H9 (cell line): ENCODE data around the gene SNX2. TPM values are rescaled to one million over a fixed set of nuclear protein-coding genes. Genes with fewer than 3 reads are reported as not detected.

Source experiments
- DNase-seq: peaks from one replicate; pipeline ENCODE4 v3.0.0-alpha.2; 2017
- H2AFZ ChIP-seq: one replicate; pipeline ENCODE4 v1.6.1; 2013; ENCODE audit warnings: mild to moderate bottlenecking, low read length, control low read depth, moderate library complexity
- H2AK5ac ChIP-seq: 2 replicates; pipeline ENCODE4 v1.6.1; 2013; ENCODE audit warnings: low read length, control low read depth, mixed read lengths; ENCODE audit not compliant: insufficient read length
- H2BK120ac ChIP-seq: one replicate; pipeline ENCODE4 v1.6.1; 2013; ENCODE audit warnings: low read depth, mild to moderate bottlenecking, low read length, control low read depth, inconsistent platforms; ENCODE audit not compliant: poor library complexity, severe bottlenecking
- H2BK12ac ChIP-seq: 2 replicates; pipeline ENCODE4 v1.6.1; 2013; ENCODE audit warnings: low read length, control low read depth, mixed read lengths, low read depth; ENCODE audit not compliant: insufficient read length
- H2BK15ac ChIP-seq: 2 replicates; pipeline ENCODE4 v1.6.1; 2013; ENCODE audit warnings: low read depth, low read length, control low read depth
- H2BK20ac ChIP-seq: one replicate; pipeline ENCODE4 v1.6.1; 2013; ENCODE audit warnings: low read depth, mild to moderate bottlenecking, low read length, control low read depth, inconsistent platforms; ENCODE audit not compliant: poor library complexity, severe bottlenecking
- H2BK5ac ChIP-seq: 2 replicates; pipeline ENCODE4 v1.6.1; 2013; ENCODE audit warnings: low read length, control low read depth, mixed read lengths; ENCODE audit not compliant: insufficient read length
- H3K14ac ChIP-seq: 2 replicates; pipeline ENCODE4 v1.6.1; 2013; ENCODE audit warnings: low read length, control low read depth; ENCODE audit not compliant: insufficient read depth
- H3K18ac ChIP-seq: 2 replicates; pipeline ENCODE4 v1.6.1; 2013; ENCODE audit warnings: low read depth, mild to moderate bottlenecking, mixed read lengths, low read length, control low read depth; ENCODE audit not compliant: insufficient read length
- H3K23ac ChIP-seq: 2 replicates; pipeline ENCODE4 v1.6.1; 2013; ENCODE audit warnings: low read length, control low read depth, mixed read lengths, low read depth; ENCODE audit not compliant: insufficient read length
- H3K23me2 ChIP-seq: 2 replicates; pipeline ENCODE4 v1.6.1; 2013; ENCODE audit warnings: low read depth, mild to moderate bottlenecking, mixed read lengths, low read length, control low read depth; ENCODE audit not compliant: insufficient read length, poor library complexity, severe bottlenecking
- H3K27ac ChIP-seq: 2 replicates; pipeline ENCODE4 v1.5.1; 2013; ENCODE audit warnings: low read length, control low read depth, mixed read lengths, low read depth; ENCODE audit not compliant: insufficient read length
- H3K27me3 ChIP-seq: 2 replicates; pipeline ENCODE4 v1.6.1; 2013; ENCODE audit warnings: low read length, control low read depth, inconsistent platforms; ENCODE audit not compliant: insufficient read depth
- H3K4ac ChIP-seq: 2 replicates; pipeline ENCODE4 v1.6.1; 2013; ENCODE audit warnings: low read depth, mild to moderate bottlenecking, control low read depth, inconsistent platforms, low read length, moderate library complexity
- H3K4me1 ChIP-seq: 2 replicates; pipeline ENCODE4 v1.6.1; 2013; ENCODE audit warnings: low read length, control low read depth, inconsistent platforms; ENCODE audit not compliant: insufficient read depth
- H3K4me2 ChIP-seq: 2 replicates; pipeline ENCODE4 v1.6.1; 2013; ENCODE audit warnings: low read length, control low read depth, mixed read lengths; ENCODE audit not compliant: insufficient read length, insufficient read depth
- H3K56ac ChIP-seq: 2 replicates; pipeline ENCODE4 v1.6.1; 2013; ENCODE audit warnings: low read depth, mild to moderate bottlenecking, mixed read lengths, low read length, control low read depth; ENCODE audit not compliant: insufficient read length
- H3K79me1 ChIP-seq: 2 replicates; pipeline ENCODE4 v1.6.1; 2013; ENCODE audit warnings: low read depth, mild to moderate bottlenecking, moderate library complexity, low read length, control low read depth, inconsistent platforms; ENCODE audit not compliant: insufficient read depth, poor library complexity, severe bottlenecking
- H3K79me2 ChIP-seq: 2 replicates; pipeline ENCODE4 v1.6.1; 2013; ENCODE audit warnings: low read length, control low read depth, inconsistent platforms; ENCODE audit not compliant: insufficient read depth
- H3K9ac ChIP-seq: 2 replicates; pipeline ENCODE4 v1.6.1; 2013; ENCODE audit warnings: low read length, control low read depth, mixed read lengths; ENCODE audit not compliant: insufficient read length; ENCODE audit errors: extremely low read depth
- H3K9me3 ChIP-seq: one replicate; pipeline ENCODE4 v1.6.1; 2013; ENCODE audit warnings: low read depth, low read length, inconsistent platforms; ENCODE audit not compliant: control insufficient read depth
- H3T11ph ChIP-seq: one replicate; pipeline ENCODE4 v1.6.1; 2013; ENCODE audit warnings: mild to moderate bottlenecking, low read length, control low read depth, inconsistent platforms
- H4K20me1 ChIP-seq: one replicate; pipeline ENCODE4 v1.6.1; 2013; ENCODE audit not compliant: control insufficient read depth, insufficient read length, insufficient read depth
- H4K5ac ChIP-seq: 2 replicates; pipeline ENCODE4 v1.6.1; 2013; ENCODE audit warnings: low read depth, mild to moderate bottlenecking, mixed read lengths, low read length, control low read depth; ENCODE audit not compliant: insufficient read length
- H4K8ac ChIP-seq: replicated peaks from 2 replicates; pipeline ENCODE4 v1.6.1; 2013; ENCODE audit warnings: low read length, control low read depth, mixed read lengths, low read depth; ENCODE audit not compliant: insufficient read length
- H4K91ac ChIP-seq: 2 replicates; pipeline ENCODE4 v1.6.1; 2013; ENCODE audit warnings: low read depth, mild to moderate bottlenecking, moderate library complexity, mixed read lengths, low read length, control low read depth; ENCODE audit not compliant: insufficient read length
- H3K27ac Mint-ChIP-seq, 3 experiments: 2 replicates in 2 of 3; 3 replicates in 1 of 3; pipeline ENCODE4 v1.8.0; 2020 to 2021; ENCODE audit warnings: mixed read lengths in 3 of 3, mild to moderate bottlenecking in 1 of 3, moderate library complexity in 1 of 3
- H3K27me3 Mint-ChIP-seq: 2 replicates; pipeline ENCODE4 v1.8.0; 2021; ENCODE audit warnings: low read depth, mild to moderate bottlenecking, moderate library complexity, mixed read lengths
- H3K36me3 Mint-ChIP-seq, 3 experiments: 2 replicates in 2 of 3; 3 replicates in 1 of 3; pipeline ENCODE4 v1.8.0; 2020 to 2021; ENCODE audit warnings: low read depth in 3 of 3, mixed read lengths in 3 of 3; ENCODE audit not compliant: insufficient read depth in 1 of 3
- H3K4me1 Mint-ChIP-seq, 2 experiments: 2 replicates each; pipeline ENCODE4 v1.8.0; 2020; ENCODE audit warnings: mixed read lengths in 2 of 2
- H3K4me3 Mint-ChIP-seq, 2 experiments: 2 replicates in 1 of 2; 3 replicates in 1 of 2; pipeline ENCODE4 v1.8.0; 2020 to 2021; ENCODE audit warnings: mild to moderate bottlenecking in 2 of 2, mixed read lengths in 2 of 2, moderate library complexity in 1 of 2
- H3K9me3 Mint-ChIP-seq, 2 experiments: 2 replicates in 1 of 2; 3 replicates in 1 of 2; pipeline ENCODE4 v1.8.0; 2020; ENCODE audit warnings: mild to moderate bottlenecking in 2 of 2, mixed read lengths in 2 of 2, moderate library complexity in 1 of 2
- WGBS: extraction: QIAGEN DNeasy Blood & Tissue Kit; methylation state at CpG from one replicate; pipeline ENCODE4 v1.1.7; 2013; ENCODE audit warnings: missing lambda C conversion rate, low lambda C conversion rate, mixed read lengths; ENCODE audit not compliant: insufficient read length; ENCODE audit errors: extremely low coverage; 5-methylcytosine and 5-hydroxymethylcytosine counted together
- total RNA-seq: library from RNA; stranded (reverse); gene quantifications from 2 replicates; pipeline ENCODE4 v1.2.1, GENCODE V29; 2021
- TF ChIP-seq, protein P1 (sequence below): fragments of 200-600 bp; sonication (generic); conservative IDR thresholded peaks from 3 replicates; pipeline ENCODE4 v1.8.0; 2021; ENCODE audit warnings: antibody characterized with exemption, mild to moderate bottlenecking

The SNX2 gene
- total RNA-seq, 1 experiment from 2014 or later, result 62.6 TPM

- H3K4me3 Mint-ChIP-seq, result no peak overlapping the region
- Histone ChIP-seq H3K4me1 (no peaks in the 10 kb centered on the region; the same call in 1 of the 2 replicates), H4K8ac (no peak overlapping the region), H2AK5ac (no peak overlapping the region), H3K79me1 (no peaks in the 10 kb centered on the region), H2BK5ac (no peak overlapping the region), H3K27ac (no peak overlapping the region), H4K91ac (no peak overlapping the region), H3K79me2 (no peaks in the 10 kb centered on the region), H4K5ac (no peak overlapping the region), H2BK120ac (no peak overlapping the region), H3K14ac (no peak overlapping the region), H2BK15ac (no peak overlapping the region), H3K4ac (no peak overlapping the region), H2AFZ (no peak overlapping the region), H3K9ac (no peak overlapping the region), H2BK12ac (no peak overlapping the region), H3K23ac (no peak overlapping the region), H3K18ac (no peak overlapping the region), H3K9me3 (no peaks in the 10 kb centered on the region), H3K4me2 (no peak overlapping the region), H3T11ph (no peak overlapping the region), H3K56ac (no peak overlapping the region), H4K20me1 (no peaks in the 10 kb centered on the region), H3K27me3 (no peaks in the 10 kb centered on the region), H3K23me2 (no peaks in the 10 kb centered on the region), H2BK20ac (no peak overlapping the region)
- peaks cover 6 to 11% of the 10 kb centered on the region in 2 experiments for H3K4me1 Mint-ChIP-seq
- H3K27ac Mint-ChIP-seq, result peak overlapping the region in 1 of 3 experiments; percentile 28; a peak in 1 of 7 replicates
- no peaks in the 10 kb centered on the region for H3K27me3 Mint-ChIP-seq
- no peaks in the 10 kb centered on the region for H3K36me3 Mint-ChIP-seq
- no CpG with 5 or more reads among the region's 2 CpGs for WGBS
- H3K9me3 Mint-ChIP-seq, result peaks cover 0 to 3% of the 10 kb centered on the region in 2 experiments; a peak in 1 of 5 replicates
- no peak for DNase-seq
- TF ChIP-seq, protein P1, sequence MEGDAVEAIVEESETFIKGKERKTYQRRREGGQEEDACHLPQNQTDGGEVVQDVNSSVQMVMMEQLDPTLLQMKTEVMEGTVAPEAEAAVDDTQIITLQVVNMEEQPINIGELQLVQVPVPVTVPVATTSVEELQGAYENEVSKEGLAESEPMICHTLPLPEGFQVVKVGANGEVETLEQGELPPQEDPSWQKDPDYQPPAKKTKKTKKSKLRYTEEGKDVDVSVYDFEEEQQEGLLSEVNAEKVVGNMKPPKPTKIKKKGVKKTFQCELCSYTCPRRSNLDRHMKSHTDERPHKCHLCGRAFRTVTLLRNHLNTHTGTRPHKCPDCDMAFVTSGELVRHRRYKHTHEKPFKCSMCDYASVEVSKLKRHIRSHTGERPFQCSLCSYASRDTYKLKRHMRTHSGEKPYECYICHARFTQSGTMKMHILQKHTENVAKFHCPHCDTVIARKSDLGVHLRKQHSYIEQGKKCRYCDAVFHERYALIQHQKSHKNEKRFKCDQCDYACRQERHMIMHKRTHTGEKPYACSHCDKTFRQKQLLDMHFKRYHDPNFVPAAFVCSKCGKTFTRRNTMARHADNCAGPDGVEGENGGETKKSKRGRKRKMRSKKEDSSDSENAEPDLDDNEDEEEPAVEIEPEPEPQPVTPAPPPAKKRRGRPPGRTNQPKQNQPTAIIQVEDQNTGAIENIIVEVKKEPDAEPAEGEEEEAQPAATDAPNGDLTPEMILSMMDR, result no peak
These were observed 14.6 kb upstream of the SNX2 start for GRCh38 chr5:122760236-122760635.
